Esophagus muscularis mucosa (tissue), 4 donors: ENCODE data around the gene LSS.

Experiments
- EP300 ChIP-seq: sonication (generic); formaldehyde crosslinking; IDR thresholded peaks from one replicate; pipeline ENCODE4 v1.6.1; 2017; ENCODE audit warnings: antibody characterized with exemption
- POLR2A ChIP-seq: fragments of 450-650 bp; IDR thresholded peaks from one replicate; pipeline ENCODE4 v1.6.1; 2017; ENCODE audit warnings: antibody characterized with exemption, moderate library complexity, mild to moderate bottlenecking, low read depth
- TF ChIP-seq, protein P1 (sequence below), 3 experiments: fragments of 200-600 bp in 2 of 3; fragments of 450-650 bp in 1 of 3; sonication (generic) in 2 of 3; IDR thresholded peaks; one replicate each; pipeline ENCODE4 v1.5.1; 2017 to 2019; ENCODE audit warnings: antibody characterized with exemption in 3 of 3, mild to moderate bottlenecking in 2 of 3, moderate library complexity in 1 of 3

DNA sequence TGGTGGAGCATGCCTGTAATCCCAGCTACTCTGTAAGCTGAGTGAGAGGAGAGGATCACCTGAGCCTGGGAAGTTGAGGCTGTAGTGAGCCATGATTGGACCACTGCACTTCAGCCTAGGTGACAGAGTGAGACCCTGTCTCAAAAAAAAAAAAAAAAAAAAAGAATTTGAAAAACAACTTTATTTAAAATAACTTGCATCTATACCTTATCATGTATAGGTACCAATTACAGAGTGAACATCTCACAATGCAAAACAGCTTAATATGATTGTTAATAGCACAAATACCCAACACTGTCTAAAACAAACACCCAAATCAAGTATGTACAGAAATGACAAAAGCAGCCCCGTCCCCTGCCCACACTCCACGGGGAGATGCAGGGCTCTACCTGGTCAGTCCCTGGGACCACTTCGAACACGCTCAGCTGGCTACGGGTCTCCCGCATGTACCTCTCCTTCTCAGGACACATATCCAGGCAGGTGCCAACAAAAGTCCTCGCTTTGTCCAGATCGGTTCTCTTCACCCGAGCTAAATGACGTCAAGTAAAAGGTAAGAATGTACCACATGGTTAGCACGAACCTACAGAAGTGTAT lies 46.3 kb upstream of the LSS start:
- TF ChIP-seq POLR2A (no peak), EP300 (no peak)
- TF ChIP-seq, protein P1, sequence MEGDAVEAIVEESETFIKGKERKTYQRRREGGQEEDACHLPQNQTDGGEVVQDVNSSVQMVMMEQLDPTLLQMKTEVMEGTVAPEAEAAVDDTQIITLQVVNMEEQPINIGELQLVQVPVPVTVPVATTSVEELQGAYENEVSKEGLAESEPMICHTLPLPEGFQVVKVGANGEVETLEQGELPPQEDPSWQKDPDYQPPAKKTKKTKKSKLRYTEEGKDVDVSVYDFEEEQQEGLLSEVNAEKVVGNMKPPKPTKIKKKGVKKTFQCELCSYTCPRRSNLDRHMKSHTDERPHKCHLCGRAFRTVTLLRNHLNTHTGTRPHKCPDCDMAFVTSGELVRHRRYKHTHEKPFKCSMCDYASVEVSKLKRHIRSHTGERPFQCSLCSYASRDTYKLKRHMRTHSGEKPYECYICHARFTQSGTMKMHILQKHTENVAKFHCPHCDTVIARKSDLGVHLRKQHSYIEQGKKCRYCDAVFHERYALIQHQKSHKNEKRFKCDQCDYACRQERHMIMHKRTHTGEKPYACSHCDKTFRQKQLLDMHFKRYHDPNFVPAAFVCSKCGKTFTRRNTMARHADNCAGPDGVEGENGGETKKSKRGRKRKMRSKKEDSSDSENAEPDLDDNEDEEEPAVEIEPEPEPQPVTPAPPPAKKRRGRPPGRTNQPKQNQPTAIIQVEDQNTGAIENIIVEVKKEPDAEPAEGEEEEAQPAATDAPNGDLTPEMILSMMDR (IDR thresholded peaks at IDR 0.05), result no peak
